ENCODE results near the gene TBC1D2B.

TBC1D2B gene

GRCh38 chr15:78045189-78045588 lies 32.3 kb downstream of the TBC1D2B start:
- Mint-ChIP-seq H3K27ac (peak overlapping the region; percentile 82), H3K27me3 (ENCODE audit: low read depth) (no peaks in the 10 kb centered on the region), H3K9me3 (no peaks in the 10 kb centered on the region), H3K4me1 (ENCODE audit: low read depth) (peaks cover 80% of the 10 kb centered on the region), H3K36me3 (ENCODE audit: low read depth) (peaks cover 34% of the 10 kb centered on the region), H3K4me3 (peak overlapping the region; percentile 38)

- H3K27me3 Mint-ChIP-seq (ENCODE audit: low read depth), result no peaks in the 10 kb centered on the region
- peak overlapping the region; percentile 68 for H3K4me3 Mint-ChIP-seq
- H3K27ac Mint-ChIP-seq, result peak overlapping the region; percentile 95
- H3K4me1 Mint-ChIP-seq (ENCODE audit: low read depth), result peaks cover 80% of the 10 kb centered on the region
- no peaks in the 10 kb centered on the region for H3K9me3 Mint-ChIP-seq
- H3K36me3 Mint-ChIP-seq (ENCODE audit: low read depth), result peaks cover 39% of the 10 kb centered on the region
These were observed 32.9 kb downstream of the TBC1D2B start for GRCh38 chr15:78044407-78045155.

GRCh38 chr15:78041946-78042345 lies 35.6 kb downstream of the TBC1D2B start:
- Mint-ChIP-seq H3K27ac (peak overlapping the region; percentile 66), H3K36me3 (ENCODE audit: low read depth) (peaks cover 47% of the 10 kb centered on the region), H3K27me3 (ENCODE audit: low read depth) (no peaks in the 10 kb centered on the region), H3K4me3 (no peak overlapping the region), H3K9me3 (no peaks in the 10 kb centered on the region), H3K4me1 (ENCODE audit: low read depth) (peaks cover 83% of the 10 kb centered on the region)

- Mint-ChIP-seq H3K27ac (peak overlapping the region; percentile 81), H3K4me1 (ENCODE audit: low read depth) (peaks cover 80% of the 10 kb centered on the region), H3K4me3 (peak overlapping the region; percentile 52), H3K9me3 (no peaks in the 10 kb centered on the region), H3K36me3 (ENCODE audit: low read depth) (peaks cover 43% of the 10 kb centered on the region), H3K27me3 (ENCODE audit: low read depth) (no peaks in the 10 kb centered on the region)
These were observed 36.8 kb downstream of the TBC1D2B start for GRCh38 chr15:78040653-78041244.

- Mint-ChIP-seq H3K4me1 (ENCODE audit: low read depth) (peaks cover 86% of the 10 kb centered on the region), H3K27me3 (ENCODE audit: low read depth) (no peaks in the 10 kb centered on the region), H3K36me3 (ENCODE audit: low read depth) (peaks cover 41% of the 10 kb centered on the region), H3K9me3 (no peaks in the 10 kb centered on the region), H3K4me3 (no peak overlapping the region), H3K27ac (peak overlapping the region; percentile 93)
These were observed 38.8 kb downstream of the TBC1D2B start for GRCh38 chr15:78038585-78039247.

- Mint-ChIP-seq H3K9me3 (no peaks in the 10 kb centered on the region), H3K4me3 (peak overlapping the region; percentile 64), H3K36me3 (ENCODE audit: low read depth) (peaks cover 39% of the 10 kb centered on the region), H3K27ac (peak overlapping the region; percentile 93), H3K27me3 (ENCODE audit: low read depth) (no peaks in the 10 kb centered on the region), H3K4me1 (ENCODE audit: low read depth) (peaks cover 85% of the 10 kb centered on the region)
These were observed 39.7 kb downstream of the TBC1D2B start for GRCh38 chr15:78037779-78038305.

GRCh38 chr15:78037328-78037727 lies 40.2 kb downstream of the TBC1D2B start:
- Mint-ChIP-seq H3K27ac (peak overlapping the region; percentile 44), H3K4me3 (peak overlapping the region; percentile 14), H3K36me3 (ENCODE audit: low read depth) (peaks cover 37% of the 10 kb centered on the region), H3K9me3 (no peaks in the 10 kb centered on the region), H3K4me1 (ENCODE audit: low read depth) (peaks cover 83% of the 10 kb centered on the region), H3K27me3 (ENCODE audit: low read depth) (no peaks in the 10 kb centered on the region)

- H3K4me3 Mint-ChIP-seq, result no peak overlapping the region
- peaks cover 81% of the 10 kb centered on the region for H3K4me1 Mint-ChIP-seq (ENCODE audit: low read depth)
- H3K27me3 Mint-ChIP-seq (ENCODE audit: low read depth), result no peaks in the 10 kb centered on the region
- peaks cover 37% of the 10 kb centered on the region for H3K36me3 Mint-ChIP-seq (ENCODE audit: low read depth)
- no peaks in the 10 kb centered on the region for H3K9me3 Mint-ChIP-seq
- H3K27ac Mint-ChIP-seq, result peak overlapping the region; percentile 79
These were observed 41.5 kb downstream of the TBC1D2B start for GRCh38 chr15:78035861-78036476.

- H3K4me1 Mint-ChIP-seq (ENCODE audit: low read depth), result peaks cover 77% of the 10 kb centered on the region
- peak overlapping the region; percentile 27 for H3K4me3 Mint-ChIP-seq
- H3K9me3 Mint-ChIP-seq, result no peaks in the 10 kb centered on the region
- H3K27me3 Mint-ChIP-seq (ENCODE audit: low read depth), result no peaks in the 10 kb centered on the region
- peak overlapping the region; percentile 79 for H3K27ac Mint-ChIP-seq
- H3K36me3 Mint-ChIP-seq (ENCODE audit: low read depth), result peaks cover 41% of the 10 kb centered on the region
These were observed 42.2 kb downstream of the TBC1D2B start for GRCh38 chr15:78035321-78035751.

- H3K27me3 Mint-ChIP-seq (ENCODE audit: low read depth), result no peaks in the 10 kb centered on the region
- peaks cover 36% of the 10 kb centered on the region for H3K36me3 Mint-ChIP-seq (ENCODE audit: low read depth)
- H3K27ac Mint-ChIP-seq, result peak overlapping the region; percentile 79
- peak overlapping the region; percentile 53 for H3K4me3 Mint-ChIP-seq
- no peaks in the 10 kb centered on the region for H3K9me3 Mint-ChIP-seq
- peaks cover 70% of the 10 kb centered on the region for H3K4me1 Mint-ChIP-seq (ENCODE audit: low read depth)
These were observed 42.9 kb downstream of the TBC1D2B start for GRCh38 chr15:78034495-78035191.

- Mint-ChIP-seq H3K36me3 (ENCODE audit: low read depth) (peaks cover 34% of the 10 kb centered on the region), H3K4me3 (no peak overlapping the region), H3K4me1 (ENCODE audit: low read depth) (peaks cover 63% of the 10 kb centered on the region)
These were observed 43.6 kb downstream of the TBC1D2B start for GRCh38 chr15:78033864-78034263.

GRCh38 chr15:78032671-78033070 lies 44.8 kb downstream of the TBC1D2B start:
- H3K36me3 Mint-ChIP-seq (ENCODE audit: low read depth), result peaks cover 32% of the 10 kb centered on the region
- peak overlapping the region; percentile 33 for H3K27ac Mint-ChIP-seq
- no peaks in the 10 kb centered on the region for H3K27me3 Mint-ChIP-seq (ENCODE audit: low read depth)
- peaks cover 53% of the 10 kb centered on the region for H3K4me1 Mint-ChIP-seq (ENCODE audit: low read depth)
- no peaks in the 10 kb centered on the region for H3K9me3 Mint-ChIP-seq
- peak overlapping the region; percentile 8 for H3K4me3 Mint-ChIP-seq

More at GRCh38 chr15:78033864-78034263, 43.6 kb downstream of the TBC1D2B start:
- Mint-ChIP-seq H3K9me3 (no peaks in the 10 kb centered on the region), H3K27me3 (ENCODE audit: low read depth) (no peaks in the 10 kb centered on the region), H3K27ac (peak overlapping the region; percentile 70)

- Mint-ChIP-seq H3K36me3 (ENCODE audit: low read depth) (peaks cover 49% of the 10 kb centered on the region), H3K27me3 (ENCODE audit: low read depth) (no peaks in the 10 kb centered on the region), H3K9me3 (no peaks in the 10 kb centered on the region), H3K27ac (no peak overlapping the region), H3K4me3 (no peak overlapping the region), H3K4me1 (ENCODE audit: low read depth) (peaks cover 21% of the 10 kb centered on the region)
These were observed 52.6 kb downstream of the TBC1D2B start for GRCh38 chr15:78024883-78025282.

GRCh38 chr15:78024519-78024870 lies 53.0 kb downstream of the TBC1D2B start:
- Mint-ChIP-seq H3K27me3 (ENCODE audit: low read depth) (no peaks in the 10 kb centered on the region), H3K4me3 (no peak overlapping the region), H3K36me3 (ENCODE audit: low read depth) (peaks cover 49% of the 10 kb centered on the region), H3K4me1 (ENCODE audit: low read depth) (peaks cover 21% of the 10 kb centered on the region), H3K9me3 (no peaks in the 10 kb centered on the region), H3K27ac (no peak overlapping the region)
